K562 (cell line): ENCODE results near the gene ARHGAP15. TPM values are rescaled to one million over a fixed set of nuclear protein-coding genes. Genes with fewer than 3 reads are reported as not detected.
A peak's percentile ranks its signal among the peaks of the same experiment; 100 is the strongest.

Source experiments
- ATAC-seq: fragments of 200-7000 bp; cut with Tn5 transposase; 3 replicates; pipeline ENCODE4 v1.9.1; 2020; ENCODE audit warnings: moderate library complexity
- BruUV-seq: library from RNA; stranded (reverse); fragments of 400-500 nt; replicated peaks from 2 replicates; lab custom pipeline; 2021; lab: Mats Ljungman, UMichigan
- CTCF ChIA-PET: fragments of 300-600 bp; formaldehyde crosslinking; extraction: SDS; loops from one replicate; lab custom pipeline; 2021; ENCODE audit warnings: low intra/inter-chr PET ratio; lab: Yijun Ruan, JAX
- POLR2A ChIA-PET: fragments of 300-600, 350-650 bp; sonication (Branson Sonifier 250); formaldehyde crosslinking; extraction: SDS; loops from one replicate; lab custom pipeline; 2021; ENCODE audit warnings: antibody characterized with exemption, inconsistent platforms; lab: Yijun Ruan, JAX
- DNase-seq, 4 experiments: peaks; one replicate each; pipeline versions ENCODE4 v3.0.0 to v3.0.0-alpha.2; 2011 to 2018; ENCODE audit warnings: low spot score in 3 of 4, mixed read lengths in 3 of 4; ENCODE audit errors: extremely low read depth in 1 of 4
- FAIRE-seq: peaks from 2 replicates; lab custom pipeline; 2011; peaks lifted over from hg19 to GRCh38; lab: Jason Lieb, UNC
- H2AFZ ChIP-seq: 2 replicates; pipeline ENCODE4 v1.6.0; 2011; ENCODE audit warnings: low read depth, low read length, control low read depth, inconsistent platforms
- H3K27ac ChIP-seq: fragments of 200-600 bp; 3 replicates; pipeline ENCODE4 v1.8.0; 2011; ENCODE audit warnings: low read depth, mild to moderate bottlenecking, control low read depth, inconsistent platforms, low read length, moderate library complexity, mixed read lengths; ENCODE audit errors: extremely low read depth
- H3K27me3 ChIP-seq, 2 experiments: fragments of 300-600 bp in 1 of 2; 2 replicates in 1 of 2; 3 replicates in 1 of 2; pipeline versions ENCODE4 v1.6.0 to v1.8.0; 2011; ENCODE audit warnings: inconsistent platforms in 2 of 2, low read length in 2 of 2, mild to moderate bottlenecking in 1 of 2, mixed read lengths in 1 of 2, moderate library complexity in 1 of 2; ENCODE audit not compliant: control insufficient read depth in 2 of 2, insufficient read depth in 2 of 2
- H3K36me3 ChIP-seq: fragments of 300-600 bp; 3 replicates; pipeline ENCODE4 v1.8.0; 2011; ENCODE audit warnings: mild to moderate bottlenecking, low read length, inconsistent platforms; ENCODE audit not compliant: control insufficient read depth, insufficient read depth
- H3K4me1 ChIP-seq, 2 experiments: fragments of 200-600 bp in 1 of 2; replicated peaks in 1 of 2; 2 replicates in 1 of 2; 3 replicates in 1 of 2; pipeline versions ENCODE4 v1.5.1 to v1.8.0; 2011; ENCODE audit warnings: inconsistent platforms in 2 of 2, low read length in 2 of 2, mild to moderate bottlenecking in 1 of 2, mixed read lengths in 1 of 2, moderate library complexity in 1 of 2; ENCODE audit not compliant: control insufficient read depth in 2 of 2, insufficient read depth in 2 of 2
- H3K4me2 ChIP-seq: 2 replicates; pipeline ENCODE4 v1.6.1; 2011; ENCODE audit warnings: low read length, control low read depth, inconsistent platforms, mixed read lengths; ENCODE audit not compliant: insufficient read depth
- H3K4me3 ChIP-seq: fragments of 200-600 bp; sonication (generic), shearing (Covaris generic); 2 replicates; pipeline ENCODE4 v1.5.1; 2016; ENCODE audit warnings: control low read depth, inconsistent platforms
- H3K79me2 ChIP-seq: fragments of 200-600 bp; 3 replicates; pipeline ENCODE4 v1.8.0; 2011; ENCODE audit warnings: low read length, inconsistent platforms; ENCODE audit not compliant: control insufficient read depth, insufficient read depth
- H3K9ac ChIP-seq, 2 experiments: 2 replicates each; pipeline versions ENCODE4 v1.6.0 to v1.6.1; 2011; ENCODE audit warnings: low read depth in 2 of 2, low read length in 2 of 2, control low read depth in 1 of 2, inconsistent platforms in 1 of 2, mild to moderate bottlenecking in 1 of 2, mixed read lengths in 1 of 2; ENCODE audit not compliant: insufficient read depth in 1 of 2
- H3K9me1 ChIP-seq: one replicate; pipeline ENCODE4 v1.6.0; 2011; ENCODE audit warnings: inconsistent platforms, mild to moderate bottlenecking, low read length, moderate library complexity; ENCODE audit not compliant: control insufficient read depth, insufficient read depth
- H3K9me3 ChIP-seq: replicated peaks from 2 replicates; pipeline ENCODE4 v1.5.1; 2011; ENCODE audit warnings: low read depth, low read length, inconsistent platforms; ENCODE audit not compliant: control insufficient read depth, insufficient read depth
- H4K20me1 ChIP-seq: replicated peaks from 2 replicates; pipeline ENCODE4 v1.6.1; 2011; ENCODE audit warnings: low read length, inconsistent platforms, mixed read lengths; ENCODE audit not compliant: control insufficient read depth, insufficient read depth
- KLF10 ChIP-seq: fragments of 250-450 bp; sonication (Bioruptor Pico); IDR thresholded peaks from 2 replicates; pipeline ENCODE4 v1.6.1; 2021; ENCODE audit warnings: matching md5 sums
- NR0B1 ChIP-seq: fragments of 450-650 bp; IDR thresholded peaks from one replicate; pipeline ENCODE4 v1.6.1; 2018; ENCODE audit warnings: mild to moderate bottlenecking, moderate library complexity; ENCODE audit not compliant: partially characterized antibody
- RAD51 ChIP-seq: fragments of 450-650 bp; IDR thresholded peaks from 2 replicates; pipeline ENCODE4 v1.7.1; 2016; ENCODE audit warnings: low read depth, mild to moderate bottlenecking, borderline replicate concordance
- TFE3 ChIP-seq: fragments of 450-650 bp; formaldehyde crosslinking; IDR thresholded peaks from 2 replicates; pipeline ENCODE4 v1.4.0; 2020; ENCODE audit warnings: mild to moderate bottlenecking, mixed read lengths
- USF2 ChIP-seq: sonication (generic); formaldehyde crosslinking; IDR thresholded peaks from 2 replicates; pipeline ENCODE4 v1.5.0; 2020; ENCODE audit warnings: missing genetic modification reagents
- WGBS: fragments of 100-300 bp; shearing (Covaris generic); methylation state at CpG from one replicate; pipeline ENCODE4 v1.1.6; 2016; ENCODE audit warnings: low coverage, mixed read lengths; ENCODE audit not compliant: insufficient coverage; ENCODE audit errors: missing lambda C conversion rate; 5-methylcytosine and 5-hydroxymethylcytosine counted together
- in situ Hi-C: fragments of 300-500 bp; cut with MboI; formaldehyde crosslinking; loops from 4 replicates; pipeline ENCODE4 v1.15.0; 2018; ENCODE audit warnings: inconsistent platforms, mixed read lengths
- intact Hi-C: fragments of 100-400 bp; cut with micrococcal nuclease; formaldehyde crosslinking; loops from 2 replicates; pipeline ENCODE4 v1.14.2; 2022
- polyA plus RNA-seq, 8 experiments: library from polyadenylated mRNA; depleted of rRNA in 4 of 8; stranded (reverse) in 5 of 8; unstranded in 3 of 8; fragments of >200 nt; fragmentation: Nextera tagmentation in 2 of 8; fragmentation: Illumina TruSeq in 1 of 8; extraction: Ambion mirVana in 2 of 8; extraction: Trizol in 1 of 8; gene quantifications; 2 replicates each; pipeline versions ENCODE4 v1.2.1 to v1.2.3, GENCODE V29; 2011 to 2014; ENCODE audit warnings: inconsistent platforms in 1 of 8, missing spikeins in 1 of 8
- total RNA-seq, 7 experiments: library from RNA; depleted of rRNA in 6 of 7; stranded (reverse); fragments of >200 nt in 6 of 7; fragmentation: Illumina TruSeq in 2 of 7; extraction: Trizol in 2 of 7; gene quantifications; 2 replicates each; pipeline versions ENCODE4 v1.2.1 to v1.2.3, GENCODE V29; 2011 to 2021; ENCODE audit warnings: low replicate concordance in 1 of 7

ARHGAP15 gene
- total and polyA plus RNA-seq, 9 of the 15 experiments (the other 6 are each of a cell fraction or from before 2014, with no cell fraction given): 1.5 to 17.9 (median 7.9) TPM

- H3K4me1 ChIP-seq: no peaks in the 10 kb centered on the region
- TF ChIP-seq USF2 (peak; percentile 54), TFE3 (peak; percentile 94), NR0B1 (no peak), RAD51 (0 out of 2 replicates have a peak, but pooled peaks have one; percentile 15), KLF10 (CRISPR knock-in tag) (no peak)
- peak in 1 of 4 experiments; percentile 14 for DNase-seq
- H3K9ac ChIP-seq: no peak overlapping the region
- peaks cover 11% of the 10 kb centered on the region; the same call in 2 of the 3 replicates for H3K79me2 ChIP-seq
- H4K20me1 ChIP-seq: no peaks in the 10 kb centered on the region
- no peak overlapping the region for H3K4me3 ChIP-seq
- H2AFZ ChIP-seq: no peak overlapping the region
- FAIRE-seq: no peak
- intact Hi-C loops: no loop called here
- in situ Hi-C loops: no loop called here
- POLR2A ChIA-PET: no interaction called here
- H3K9me1 ChIP-seq: no peaks in the 10 kb centered on the region
- peak; percentile 47; the same call in 2 of the 3 replicates for ATAC-seq
- no TSS peak for BruUV-seq
- CTCF ChIA-PET: no interaction called here
- H3K9me3 ChIP-seq: no peaks in the 10 kb centered on the region
- H3K36me3 ChIP-seq: no peaks in the 10 kb centered on the region
- H3K27ac ChIP-seq: no peak overlapping the region
- peak overlapping the region; percentile 2; the same call in 1 of the 2 replicates for H3K4me2 ChIP-seq
- 4% methylated on average over 2 of the region's 2 CpGs for WGBS
- H3K27me3 ChIP-seq: no peaks in the 10 kb centered on the region
Measured at GRCh38 chr2:143132355-143132754, 3.1 kb downstream of the ARHGAP15 start.
